Measurements from ENCODE around the gene TNKS1BP1.

GRCh38 chr11:57276169-57276970, 48.4 kb downstream of the TNKS1BP1 start:
- TF ChIP-seq, protein P1, sequence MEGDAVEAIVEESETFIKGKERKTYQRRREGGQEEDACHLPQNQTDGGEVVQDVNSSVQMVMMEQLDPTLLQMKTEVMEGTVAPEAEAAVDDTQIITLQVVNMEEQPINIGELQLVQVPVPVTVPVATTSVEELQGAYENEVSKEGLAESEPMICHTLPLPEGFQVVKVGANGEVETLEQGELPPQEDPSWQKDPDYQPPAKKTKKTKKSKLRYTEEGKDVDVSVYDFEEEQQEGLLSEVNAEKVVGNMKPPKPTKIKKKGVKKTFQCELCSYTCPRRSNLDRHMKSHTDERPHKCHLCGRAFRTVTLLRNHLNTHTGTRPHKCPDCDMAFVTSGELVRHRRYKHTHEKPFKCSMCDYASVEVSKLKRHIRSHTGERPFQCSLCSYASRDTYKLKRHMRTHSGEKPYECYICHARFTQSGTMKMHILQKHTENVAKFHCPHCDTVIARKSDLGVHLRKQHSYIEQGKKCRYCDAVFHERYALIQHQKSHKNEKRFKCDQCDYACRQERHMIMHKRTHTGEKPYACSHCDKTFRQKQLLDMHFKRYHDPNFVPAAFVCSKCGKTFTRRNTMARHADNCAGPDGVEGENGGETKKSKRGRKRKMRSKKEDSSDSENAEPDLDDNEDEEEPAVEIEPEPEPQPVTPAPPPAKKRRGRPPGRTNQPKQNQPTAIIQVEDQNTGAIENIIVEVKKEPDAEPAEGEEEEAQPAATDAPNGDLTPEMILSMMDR (conservative IDR thresholded peaks at IDR 0.05) = no peak
- no peak for TF ChIP-seq ZFX (IDR thresholded peaks at IDR 0.05)
